Measurements from ENCODE around the gene SSBP1. TPM values are rescaled to one million over a fixed set of nuclear protein-coding genes. Genes with fewer than 3 reads are reported as not detected.
"Not testable (repeated sequence)": the region's sequence is repeated elsewhere in the genome, so short reads cannot be mapped to it uniquely, and the experiment has no call there.

SSBP1 gene
- total RNA-seq, 1 donor from 2014 or later, result 74.4 TPM

DNA sequence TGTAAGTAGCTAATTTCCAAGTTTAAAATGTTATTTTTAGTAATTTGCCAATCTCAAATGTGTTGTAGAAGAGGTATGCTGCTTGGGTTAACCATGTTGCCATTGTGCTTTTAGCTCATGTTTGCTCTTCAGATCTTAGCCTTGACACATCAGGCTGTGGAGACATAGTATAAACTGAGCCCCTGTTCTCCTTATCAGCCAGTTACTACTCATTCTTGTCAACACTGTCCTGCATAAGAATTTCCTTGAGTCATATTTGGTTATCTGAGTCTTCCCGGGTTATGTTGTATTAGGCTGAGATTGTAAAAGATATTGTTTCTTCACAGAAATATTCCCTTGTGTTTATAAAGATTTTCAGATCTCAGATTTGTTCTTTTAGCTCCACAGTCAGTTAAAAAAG, 4.1 kb downstream of the SSBP1 start:
- Histone ChIP-seq H3K27ac (no peak overlapping the region), H3K9me3 (no peaks in the 10 kb centered on the region), H3K27me3 (no peaks in the 10 kb centered on the region), H3K4me3 (no peak overlapping the region), H3K36me3 (peaks cover 0 to 61% of the 10 kb centered on the region in 2 donors), H3K4me1 (peaks cover 30% of the 10 kb centered on the region)
- no peak for DNase-seq (ENCODE audit: extremely low spot score in 2 of 2)
- intact Hi-C loops (cut with DNase I), result no loop called here
- no peak for TF ChIP-seq POLR2A (IDR thresholded peaks at IDR 0.05)
- no peak for TF ChIP-seq POLR2AphosphoS5 (IDR thresholded peaks at IDR 0.05; ENCODE audit: insufficient read depth in 1 of 2, low read depth in 1 of 2)
- TF ChIP-seq, protein P1, sequence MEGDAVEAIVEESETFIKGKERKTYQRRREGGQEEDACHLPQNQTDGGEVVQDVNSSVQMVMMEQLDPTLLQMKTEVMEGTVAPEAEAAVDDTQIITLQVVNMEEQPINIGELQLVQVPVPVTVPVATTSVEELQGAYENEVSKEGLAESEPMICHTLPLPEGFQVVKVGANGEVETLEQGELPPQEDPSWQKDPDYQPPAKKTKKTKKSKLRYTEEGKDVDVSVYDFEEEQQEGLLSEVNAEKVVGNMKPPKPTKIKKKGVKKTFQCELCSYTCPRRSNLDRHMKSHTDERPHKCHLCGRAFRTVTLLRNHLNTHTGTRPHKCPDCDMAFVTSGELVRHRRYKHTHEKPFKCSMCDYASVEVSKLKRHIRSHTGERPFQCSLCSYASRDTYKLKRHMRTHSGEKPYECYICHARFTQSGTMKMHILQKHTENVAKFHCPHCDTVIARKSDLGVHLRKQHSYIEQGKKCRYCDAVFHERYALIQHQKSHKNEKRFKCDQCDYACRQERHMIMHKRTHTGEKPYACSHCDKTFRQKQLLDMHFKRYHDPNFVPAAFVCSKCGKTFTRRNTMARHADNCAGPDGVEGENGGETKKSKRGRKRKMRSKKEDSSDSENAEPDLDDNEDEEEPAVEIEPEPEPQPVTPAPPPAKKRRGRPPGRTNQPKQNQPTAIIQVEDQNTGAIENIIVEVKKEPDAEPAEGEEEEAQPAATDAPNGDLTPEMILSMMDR (IDR thresholded peaks at IDR 0.05), result no peak

DNA sequence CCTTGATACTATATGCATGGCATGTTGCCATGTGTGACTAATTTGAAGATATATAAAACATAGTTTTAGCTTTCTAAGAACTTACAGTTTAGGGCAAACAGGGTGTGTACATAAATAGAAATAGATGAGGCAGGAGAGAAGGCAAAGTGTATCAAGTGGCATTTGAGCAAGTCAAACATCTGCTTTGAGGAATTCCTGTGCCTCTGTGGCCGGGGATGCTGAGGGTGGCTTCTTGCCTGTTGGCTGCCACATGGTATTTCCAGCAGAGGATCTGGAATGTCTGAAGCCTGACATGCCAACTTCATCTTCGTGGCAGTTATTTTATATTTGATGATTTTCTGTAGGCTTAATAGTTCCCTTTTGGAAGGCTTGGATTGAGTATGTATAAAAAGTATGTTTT, 6.0 kb downstream of the SSBP1 start:
- peaks cover 0 to 78% of the 10 kb centered on the region in 2 donors for H3K36me3 ChIP-seq
- H3K4me1 ChIP-seq, result peaks cover 22% of the 10 kb centered on the region
- intact Hi-C loops (cut with DNase I), result no loop called here
- no peak overlapping the region for H3K27ac ChIP-seq
- no peak for DNase-seq (ENCODE audit: extremely low spot score in 2 of 2)
- H3K4me3 ChIP-seq, result no peak overlapping the region
- H3K27me3 ChIP-seq, result no peaks in the 10 kb centered on the region
- H3K9me3 ChIP-seq, result no peaks in the 10 kb centered on the region
- TF ChIP-seq, protein P1 (IDR thresholded peaks at IDR 0.05), result no peak
- TF ChIP-seq POLR2A (IDR thresholded peaks at IDR 0.05) (no peak), POLR2AphosphoS5 (IDR thresholded peaks at IDR 0.05; ENCODE audit: insufficient read depth in 1 of 2, low read depth in 1 of 2) (no peak)

DNA sequence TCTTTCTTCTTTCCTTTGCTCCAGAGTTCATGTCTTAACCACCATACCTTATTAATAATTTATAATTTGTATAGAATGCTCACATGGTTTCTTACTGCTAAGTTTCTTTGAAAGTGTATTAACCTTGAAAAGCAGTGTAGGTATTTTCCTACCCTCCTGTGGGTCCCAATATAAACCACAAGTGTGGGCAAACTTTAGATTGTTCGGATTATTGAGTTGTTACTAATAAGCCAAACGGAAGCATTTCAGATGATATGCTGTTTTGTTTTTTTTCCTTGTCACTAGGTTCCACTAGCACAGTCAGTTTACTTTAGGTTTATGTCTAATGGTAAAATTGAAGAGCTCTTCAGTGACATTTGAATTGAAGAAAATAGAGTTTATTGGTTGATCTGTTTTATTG, 10.2 kb downstream of the SSBP1 start:
- Histone ChIP-seq H3K27me3 (no peaks in the 10 kb centered on the region), H3K27ac (no peak overlapping the region), H3K4me3 (no peak overlapping the region), H3K4me1 (no peaks in the 10 kb centered on the region), H3K9me3 (peaks cover 17% of the 10 kb centered on the region), H3K36me3 (peaks cover 12 to 93% of the 10 kb centered on the region in 2 donors)
- TF ChIP-seq, protein P1 (IDR thresholded peaks at IDR 0.05), result no peak
- TF ChIP-seq POLR2A (IDR thresholded peaks at IDR 0.05), result no peak
- no peak for TF ChIP-seq POLR2AphosphoS5 (IDR thresholded peaks at IDR 0.05; ENCODE audit: insufficient read depth in 1 of 2, low read depth in 1 of 2)
- intact Hi-C loops (cut with DNase I), result no loop called here
- no peak for DNase-seq (ENCODE audit: extremely low spot score in 2 of 2)

DNA sequence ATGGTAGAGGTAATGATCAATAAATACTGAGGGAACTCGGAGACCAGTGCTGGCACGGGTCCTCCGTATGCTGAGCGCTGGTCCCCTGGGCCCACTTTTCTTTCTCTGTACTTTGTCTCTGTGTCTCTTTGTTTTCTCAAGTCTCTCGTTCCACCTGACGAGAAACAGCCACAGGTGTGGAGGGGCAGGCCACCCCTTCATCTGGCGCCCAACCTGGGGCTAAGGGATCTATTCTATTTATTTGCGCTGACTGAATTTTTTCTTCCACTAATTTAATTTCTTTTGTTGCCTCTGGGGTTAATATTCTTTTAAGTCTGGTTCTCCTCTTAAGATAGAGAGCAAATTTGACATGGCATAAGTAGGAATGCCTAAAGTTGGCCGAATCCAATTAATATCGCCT, 13.7 kb downstream of the SSBP1 start:
- H3K9me3 ChIP-seq, result peaks cover 17% of the 10 kb centered on the region
- peaks cover 12 to 63% of the 10 kb centered on the region in 2 donors for H3K36me3 ChIP-seq
- H3K27ac ChIP-seq; H3K4me1 ChIP-seq; DNase-seq (ENCODE audit: extremely low spot score in 2 of 2); H3K27me3 ChIP-seq; H3K4me3 ChIP-seq; intact Hi-C loops (cut with DNase I): not testable (repeated sequence)

DNA sequence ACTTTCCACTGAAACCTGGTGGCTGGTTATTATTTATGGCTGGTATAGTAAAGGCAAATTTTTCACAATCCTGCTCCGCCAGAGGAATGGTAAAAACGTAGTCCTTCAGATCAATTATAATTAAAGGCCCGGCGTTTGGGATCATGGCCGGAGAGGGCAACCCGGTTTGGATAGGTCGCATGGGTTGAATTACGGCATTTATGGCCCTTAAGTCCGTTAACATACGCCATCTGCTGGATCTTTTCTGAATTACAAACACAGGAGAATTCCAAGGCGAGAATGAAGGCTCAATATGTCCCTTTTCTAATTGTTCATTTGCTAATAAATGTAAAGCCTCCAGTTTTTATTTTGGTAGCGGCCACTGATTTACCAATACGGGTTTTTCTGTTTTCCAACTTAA, 14.5 kb downstream of the SSBP1 start:
- H3K4me3 ChIP-seq, result no peak overlapping the region
- peaks cover 17% of the 10 kb centered on the region for H3K9me3 ChIP-seq
- H3K4me1 ChIP-seq, result no peaks in the 10 kb centered on the region
- H3K36me3 ChIP-seq, result peaks cover 12 to 68% of the 10 kb centered on the region in 2 donors
- TF ChIP-seq POLR2A (IDR thresholded peaks at IDR 0.05) (no peak), POLR2AphosphoS5 (IDR thresholded peaks at IDR 0.05; ENCODE audit: insufficient read depth in 1 of 2, low read depth in 1 of 2) (no peak)
- TF ChIP-seq, protein P1 (IDR thresholded peaks at IDR 0.05), result no peak
- H3K27ac ChIP-seq, result no peak overlapping the region
- intact Hi-C loops (cut with DNase I), result no loop called here
- DNase-seq (ENCODE audit: extremely low spot score in 2 of 2), result no peak
- no peaks in the 10 kb centered on the region for H3K27me3 ChIP-seq

DNA sequence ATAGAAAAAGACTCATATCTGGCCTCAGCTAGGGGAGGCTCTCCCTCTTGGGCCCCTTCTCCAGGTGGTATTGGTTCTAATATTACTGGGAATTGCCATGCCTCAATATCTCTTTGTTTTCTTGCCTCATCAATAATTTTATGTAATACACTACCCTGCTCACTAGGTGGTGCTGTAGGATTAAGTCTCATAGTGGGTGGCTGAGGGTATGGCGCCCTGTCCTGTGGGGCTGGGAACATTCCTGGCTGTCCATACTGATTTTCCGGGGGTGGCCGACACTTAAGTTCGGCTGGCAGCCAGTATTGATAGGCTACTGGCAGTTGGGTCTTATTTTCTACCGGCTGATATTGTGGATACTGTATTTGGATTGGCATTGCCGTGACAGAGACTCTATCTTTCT, 16.8 kb downstream of the SSBP1 start:
- Histone ChIP-seq H3K4me1 (no peaks in the 10 kb centered on the region), H3K27me3 (no peaks in the 10 kb centered on the region), H3K9me3 (peaks cover 17% of the 10 kb centered on the region), H3K36me3 (peaks cover 12 to 55% of the 10 kb centered on the region in 2 donors), H3K27ac (no peak overlapping the region), H3K4me3 (no peak overlapping the region)
- no peak for DNase-seq (ENCODE audit: extremely low spot score in 2 of 2)
- TF ChIP-seq, protein P1 (IDR thresholded peaks at IDR 0.05), result no peak
- no peak for TF ChIP-seq POLR2A (IDR thresholded peaks at IDR 0.05)
- intact Hi-C loops (cut with DNase I), result no loop called here
